Testis (tissue), 3 donors: ENCODE measurements around the gene SLC35F5. TPM values are rescaled to one million over a fixed set of nuclear protein-coding genes. Genes with fewer than 3 reads are reported as not detected.
"Not testable (repeated sequence)": the region's sequence is repeated elsewhere in the genome, so short reads cannot be mapped to it uniquely, and the experiment has no call there.

Experiments
- DNase-seq: peaks from one replicate; pipeline ENCODE4 v3.0.0-alpha.2; 2019
- H3K27ac ChIP-seq, 2 donors: fragments of 200-600 bp; sonication (generic); one replicate each; pipeline ENCODE4 v1.5.1; 2019
- H3K27me3 ChIP-seq: fragments of 200-600 bp; sonication (generic); one replicate; pipeline ENCODE4 v1.5.1; 2019
- H3K36me3 ChIP-seq: fragments of 200-600 bp; sonication (generic); one replicate; pipeline ENCODE4 v1.5.1; 2017; ENCODE audit warnings: low read depth; ENCODE audit errors: missing control alignments
- H3K4me1 ChIP-seq: fragments of 200-600 bp; sonication (generic); one replicate; pipeline ENCODE4 v1.5.1; 2019
- H3K4me3 ChIP-seq, 2 donors: fragments of 200-600 bp; sonication (generic); one replicate each; pipeline ENCODE4 v1.5.1; 2017 to 2019
- H3K9me3 ChIP-seq: fragments of 200-600 bp; sonication (generic); one replicate; pipeline ENCODE4 v1.5.1; 2017
- CTCF ChIP-seq, 3 experiments: fragments of 450-650 bp in 2 of 3; fragments of 200-600 bp in 1 of 3; sonication (generic) in 1 of 3; IDR thresholded peaks; one replicate each; pipeline ENCODE4 v1.5.1; 2016 to 2019; ENCODE audit warnings: antibody characterized with exemption in 3 of 3, mild to moderate bottlenecking in 2 of 3, moderate library complexity in 1 of 3
- POLR2A ChIP-seq: fragments of 450-650 bp; IDR thresholded peaks from one replicate; pipeline ENCODE4 v1.6.1; 2017; ENCODE audit warnings: antibody characterized with exemption, mild to moderate bottlenecking, moderate library complexity
- WGBS, 2 donors: methylation state at CpG; one replicate each; pipeline ENCODE4 v1.1.5; 2018; 5-methylcytosine and 5-hydroxymethylcytosine counted together
- intact Hi-C: fragments of 100-400 bp; cut with DNase I; formaldehyde crosslinking; loops from one replicate; pipeline ENCODE4 v1.15.1; 2023; ENCODE audit warnings: low total_unique reads
- polyA plus RNA-seq: library from polyadenylated mRNA; stranded (reverse); fragments of 350-450 nt; fragmentation: Illumina TruSeq; extraction: RNeasy Lipid Tissue Mini Kit (QIAGEN cat#74804); gene quantifications from one replicate; pipeline ENCODE4 v1.2.3, GENCODE V29; 2014; ENCODE audit warnings: low read depth, low replicate concordance; ENCODE audit not compliant: insufficient read depth
- total RNA-seq, 2 donors: library from RNA; depleted of rRNA; stranded (reverse); fragments of >200 nt; gene quantifications; one replicate each; pipeline ENCODE4 v1.2.3, GENCODE V29; 2016

The SLC35F5 gene
- total and polyA plus RNA-seq, 3 donors from 2014 or later, result 62.1 to 110 (median 102) TPM

GRCh38 chr2:113676623-113677266, 79.7 kb downstream of the SLC35F5 start:
- intact Hi-C loops, result no loop called here
- Histone ChIP-seq H3K4me1 (no peaks in the 10 kb centered on the region), H3K36me3 (no peaks in the 10 kb centered on the region), H3K27me3 (no peaks in the 10 kb centered on the region), H3K4me3 (no peak overlapping the region), H3K9me3 (no peaks in the 10 kb centered on the region), H3K27ac (no peak overlapping the region)
- TF ChIP-seq CTCF (IDR thresholded peaks at IDR 0.05) (no peak), POLR2A (no peak)
- 90 to 96% methylated on average over 4 of the region's 4 CpGs for WGBS, 2 donors
- DNase-seq, result no peak

- intact Hi-C loops, result no loop called here
- no peak overlapping the region for H3K27ac ChIP-seq
These were observed 80.6 kb downstream of the SLC35F5 start for GRCh38 chr2:113675875-113676274.

GRCh38 chr2:113672326-113672932, 84.0 kb downstream of the SLC35F5 start:
- intact Hi-C loops, result no loop called here
- H3K36me3 ChIP-seq, result no peaks in the 10 kb centered on the region
- no peak overlapping the region for H3K4me3 ChIP-seq
- TF ChIP-seq CTCF (IDR thresholded peaks at IDR 0.05), result no peak
- TF ChIP-seq POLR2A, result no peak
- H3K4me1 ChIP-seq, result no peaks in the 10 kb centered on the region
- H3K27me3 ChIP-seq, result no peaks in the 10 kb centered on the region
- H3K9me3 ChIP-seq, result no peaks in the 10 kb centered on the region
- no peak overlapping the region for H3K27ac ChIP-seq
- 73 to 77% methylated on average over 7 of the region's 7 CpGs for WGBS, 2 donors
- DNase-seq, result no peak

More at GRCh38 chr2:113675875-113676274, 80.6 kb downstream of the SLC35F5 start:
- DNase-seq, result no peak
- Histone ChIP-seq H3K4me3 (no peak overlapping the region), H3K27me3 (no peaks in the 10 kb centered on the region), H3K36me3 (no peaks in the 10 kb centered on the region), H3K4me1 (no peaks in the 10 kb centered on the region), H3K9me3 (no peaks in the 10 kb centered on the region)
- TF ChIP-seq POLR2A (no peak), CTCF (IDR thresholded peaks at IDR 0.05) (no peak)
- WGBS, 2 donors, result 64 to 73% methylated on average over 8 to 9 of the region's 9 CpGs

- H3K36me3 ChIP-seq, H3K4me1 ChIP-seq, H3K27me3 ChIP-seq, H3K27ac ChIP-seq, DNase-seq, intact Hi-C loops, H3K9me3 ChIP-seq, H3K4me3 ChIP-seq: not testable (repeated sequence)
- 57 to 66% methylated on average over 12 to 21 of the region's 21 CpGs for WGBS, 2 donors
These were observed 87.4 kb downstream of the SLC35F5 start for GRCh38 chr2:113669013-113669412.

- DNase-seq, H3K27me3 ChIP-seq, intact Hi-C loops, H3K9me3 ChIP-seq, H3K27ac ChIP-seq, H3K4me1 ChIP-seq, H3K36me3 ChIP-seq, H3K4me3 ChIP-seq: not testable (repeated sequence)
- 81 to 89% methylated on average over 6 of the region's 6 CpGs for WGBS, 2 donors
These were observed 91.5 kb downstream of the SLC35F5 start for GRCh38 chr2:113664761-113665533.

- H3K27me3 ChIP-seq, H3K9me3 ChIP-seq, H3K27ac ChIP-seq, H3K36me3 ChIP-seq, H3K4me3 ChIP-seq, H3K4me1 ChIP-seq, DNase-seq, intact Hi-C loops: not testable (repeated sequence)
- 89 to 90% methylated on average over 10 of the region's 10 CpGs for WGBS, 2 donors
These were observed 93.0 kb downstream of the SLC35F5 start for GRCh38 chr2:113663285-113664060.
